SU-DHL-6 (cell line): ENCODE results near the gene SLC25A38.

Source experiments
- H2AFZ ChIP-seq: fragments of 200-600 bp; sonication (generic); 2 replicates; pipeline ENCODE4 v1.6.1; 2014; ENCODE audit warnings: low read depth, mild to moderate bottlenecking, moderate library complexity, mixed read lengths, antibody characterized with exemption, low read length; ENCODE audit not compliant: severe bottlenecking
- H3F3A ChIP-seq: fragments of 200-600 bp; shearing (Covaris generic); 2 replicates; pipeline ENCODE4 v1.6.0; 2016; ENCODE audit warnings: antibody characterized with exemption, mild to moderate bottlenecking; ENCODE audit not compliant: insufficient read depth
- H3K27ac ChIP-seq: fragments of 200-600 bp; sonication (generic); 2 replicates; pipeline ENCODE4 v1.5.1; 2016; ENCODE audit warnings: low read depth, mild to moderate bottlenecking, low read length, moderate library complexity, mixed read lengths
- H3K27me3 ChIP-seq: fragments of 200-600 bp; sonication (generic), shearing (Covaris generic); 2 replicates; pipeline ENCODE4 v1.6.0; 2014; ENCODE audit warnings: mild to moderate bottlenecking, low read length
- H3K36me3 ChIP-seq: fragments of 200-600 bp; sonication (generic); 2 replicates; pipeline ENCODE4 v1.6.1; 2014; ENCODE audit warnings: mild to moderate bottlenecking, low read length, mixed read lengths
- H3K4me2 ChIP-seq: fragments of 300-600, 200-600 bp; shearing (Covaris generic), sonication (generic); 2 replicates; pipeline ENCODE4 v1.6.0; 2014; ENCODE audit warnings: low read length, low read depth, mild to moderate bottlenecking; ENCODE audit not compliant: poor library complexity, severe bottlenecking
- H3K4me3 ChIP-seq: fragments of 200-600 bp; sonication (generic); 2 replicates; pipeline ENCODE4 v1.5.1; 2014; ENCODE audit warnings: antibody characterized with exemption, low read length, mild to moderate bottlenecking, mixed read lengths; ENCODE audit not compliant: insufficient read depth, poor library complexity, severe bottlenecking
- H3K79me2 ChIP-seq: fragments of 200-600 bp; sonication (generic); 2 replicates; pipeline ENCODE4 v1.6.1; 2014; ENCODE audit warnings: mild to moderate bottlenecking, low read length, moderate library complexity; ENCODE audit not compliant: insufficient read depth
- H3K9ac ChIP-seq: fragments of 200-600 bp; sonication (generic); 2 replicates; pipeline ENCODE4 v1.7.0; 2014; ENCODE audit warnings: mild to moderate bottlenecking, low read length
- H3K9me2 ChIP-seq: fragments of 200-600 bp; sonication (generic); replicated peaks from 2 replicates; pipeline ENCODE4 v1.6.1; 2014; ENCODE audit warnings: low read length; ENCODE audit not compliant: insufficient read depth
- H3K9me3 ChIP-seq: fragments of 200-600 bp; sonication (generic); 2 replicates; pipeline ENCODE4 v1.6.1; 2014; ENCODE audit warnings: low read length, mixed read lengths; ENCODE audit not compliant: insufficient read depth
- H4K20me1 ChIP-seq: fragments of 200-600 bp; sonication (generic); 2 replicates; pipeline ENCODE4 v1.6.1; 2014; ENCODE audit warnings: low read depth, mild to moderate bottlenecking, antibody characterized with exemption, low read length, moderate library complexity, mixed read lengths
- EZH2phosphoT487 ChIP-seq: fragments of 200-600 bp; sonication (generic), shearing (Covaris generic); conservative IDR thresholded peaks from 2 replicates; pipeline ENCODE4 v1.6.1; 2018; ENCODE audit warnings: mild to moderate bottlenecking, antibody characterized with exemption, low read length, moderate library complexity, mixed read lengths
- TF ChIP-seq, protein P1 (sequence below): fragments of 200-600 bp; sonication (generic); IDR thresholded peaks from one replicate; pipeline ENCODE4 v1.5.1; 2017; ENCODE audit warnings: antibody characterized with exemption, mild to moderate bottlenecking, low read length, moderate library complexity; ENCODE audit not compliant: insufficient read depth, poor library complexity, severe bottlenecking

Gene SLC25A38

DNA sequence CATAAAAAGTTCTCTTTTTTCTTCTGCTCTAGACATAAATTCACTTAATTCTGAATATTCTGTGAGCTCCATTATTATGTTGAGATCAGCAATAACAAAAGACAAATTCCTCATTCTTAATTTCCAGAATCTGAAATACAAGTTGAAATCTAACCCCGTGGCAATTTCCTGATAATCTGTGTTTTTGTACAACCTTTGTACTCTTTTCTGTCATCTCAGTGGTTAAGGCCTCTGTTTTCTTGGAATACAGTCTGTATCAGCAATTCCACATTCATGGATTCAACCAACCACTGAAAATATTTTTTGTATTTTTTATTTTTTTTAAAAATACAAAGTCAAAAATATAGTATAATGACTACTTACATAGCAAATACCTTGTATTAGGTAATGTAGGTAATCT, 45.0 kb upstream of the SLC25A38 start:
- H3K4me3 ChIP-seq = no peak overlapping the region
- no peaks in the 10 kb centered on the region for H4K20me1 ChIP-seq
- H3K36me3 ChIP-seq = no peaks in the 10 kb centered on the region
- H2AFZ ChIP-seq = no peak overlapping the region
- TF ChIP-seq, protein P1, sequence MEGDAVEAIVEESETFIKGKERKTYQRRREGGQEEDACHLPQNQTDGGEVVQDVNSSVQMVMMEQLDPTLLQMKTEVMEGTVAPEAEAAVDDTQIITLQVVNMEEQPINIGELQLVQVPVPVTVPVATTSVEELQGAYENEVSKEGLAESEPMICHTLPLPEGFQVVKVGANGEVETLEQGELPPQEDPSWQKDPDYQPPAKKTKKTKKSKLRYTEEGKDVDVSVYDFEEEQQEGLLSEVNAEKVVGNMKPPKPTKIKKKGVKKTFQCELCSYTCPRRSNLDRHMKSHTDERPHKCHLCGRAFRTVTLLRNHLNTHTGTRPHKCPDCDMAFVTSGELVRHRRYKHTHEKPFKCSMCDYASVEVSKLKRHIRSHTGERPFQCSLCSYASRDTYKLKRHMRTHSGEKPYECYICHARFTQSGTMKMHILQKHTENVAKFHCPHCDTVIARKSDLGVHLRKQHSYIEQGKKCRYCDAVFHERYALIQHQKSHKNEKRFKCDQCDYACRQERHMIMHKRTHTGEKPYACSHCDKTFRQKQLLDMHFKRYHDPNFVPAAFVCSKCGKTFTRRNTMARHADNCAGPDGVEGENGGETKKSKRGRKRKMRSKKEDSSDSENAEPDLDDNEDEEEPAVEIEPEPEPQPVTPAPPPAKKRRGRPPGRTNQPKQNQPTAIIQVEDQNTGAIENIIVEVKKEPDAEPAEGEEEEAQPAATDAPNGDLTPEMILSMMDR = no peak
- no peak for TF ChIP-seq EZH2phosphoT487
- no peaks in the 10 kb centered on the region for H3K79me2 ChIP-seq
- H3K4me2 ChIP-seq = no peak overlapping the region
- no peak overlapping the region for H3K9ac ChIP-seq
- no peaks in the 10 kb centered on the region for H3F3A ChIP-seq
- no peaks in the 10 kb centered on the region for H3K9me3 ChIP-seq
- H3K27me3 ChIP-seq = no peaks in the 10 kb centered on the region
- no peak overlapping the region for H3K27ac ChIP-seq
- H3K9me2 ChIP-seq = no peaks in the 10 kb centered on the region

- Histone ChIP-seq H3K79me2 (no peaks in the 10 kb centered on the region), H3K9me2 (no peaks in the 10 kb centered on the region), H3K9ac (no peak overlapping the region), H4K20me1 (no peaks in the 10 kb centered on the region), H3F3A (no peaks in the 10 kb centered on the region), H3K27ac (no peak overlapping the region), H3K9me3 (no peaks in the 10 kb centered on the region), H2AFZ (no peak overlapping the region), H3K27me3 (no peaks in the 10 kb centered on the region), H3K4me2 (no peak overlapping the region), H3K4me3 (no peak overlapping the region), H3K36me3 (no peaks in the 10 kb centered on the region)
- TF ChIP-seq, protein P1 = no peak
- no peak for TF ChIP-seq EZH2phosphoT487
Measured at GRCh38 chr3:39339086-39339485, 44.1 kb upstream of the SLC25A38 start.

DNA sequence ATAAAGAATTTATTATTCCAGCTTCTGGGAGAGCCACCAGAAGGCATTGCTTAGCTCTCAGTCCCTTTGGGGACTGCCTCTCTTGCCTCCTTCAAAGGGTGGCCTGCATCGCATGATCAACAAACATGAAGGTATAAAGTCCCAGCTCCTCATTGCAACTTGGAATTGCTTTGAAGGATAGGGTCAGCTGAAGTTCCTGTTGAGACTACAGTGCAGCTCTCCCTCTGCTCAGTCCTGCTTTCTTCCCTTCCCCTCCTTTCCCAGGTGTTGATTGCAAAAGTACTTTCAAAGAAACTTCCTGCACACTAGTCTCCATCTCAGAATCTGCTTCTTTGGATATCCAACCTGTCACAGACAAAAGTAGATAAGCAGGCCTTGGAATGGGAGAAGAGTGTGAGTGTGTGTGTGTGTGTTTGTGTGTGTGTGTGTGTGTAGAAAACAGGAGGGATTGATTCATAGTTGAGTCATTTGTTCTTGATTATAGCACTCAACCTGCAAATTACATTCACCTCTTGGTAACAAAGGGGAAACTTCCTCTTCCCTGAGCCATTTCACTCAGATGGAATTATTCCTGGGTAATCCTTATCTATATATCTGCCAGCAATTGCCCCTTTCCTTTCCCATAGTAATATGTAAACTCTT, 40.0 kb upstream of the SLC25A38 start:
- Histone ChIP-seq H3K36me3 (no peaks in the 10 kb centered on the region), H3K27ac (no peak overlapping the region), H2AFZ (no peak overlapping the region), H4K20me1 (no peaks in the 10 kb centered on the region), H3K9me3 (no peaks in the 10 kb centered on the region), H3F3A (no peaks in the 10 kb centered on the region), H3K4me2 (no peak overlapping the region), H3K27me3 (no peaks in the 10 kb centered on the region), H3K79me2 (no peaks in the 10 kb centered on the region), H3K9ac (no peak overlapping the region), H3K4me3 (no peak overlapping the region), H3K9me2 (no peaks in the 10 kb centered on the region)
- TF ChIP-seq EZH2phosphoT487 = no peak
- TF ChIP-seq, protein P1 = no peak
